ENCODE data around the gene SV2A. TPM values are rescaled to one million over a fixed set of nuclear protein-coding genes. Genes with fewer than 3 reads are reported as not detected.
"Not testable (repeated sequence)": the region's sequence is repeated elsewhere in the genome, so short reads cannot be mapped to it uniquely, and the experiment has no call there.

SV2A gene
- total RNA-seq, 1 donor from 2014 or later: 73.0 TPM

GRCh38 chr1:149888247-149888998 lies 29.2 kb downstream of the SV2A start:
- no peak for FAIRE-seq
- DNase-seq (ENCODE audit: low spot score in 2 of 2): peak in 1 of 2 donors; percentile 57

DNA sequence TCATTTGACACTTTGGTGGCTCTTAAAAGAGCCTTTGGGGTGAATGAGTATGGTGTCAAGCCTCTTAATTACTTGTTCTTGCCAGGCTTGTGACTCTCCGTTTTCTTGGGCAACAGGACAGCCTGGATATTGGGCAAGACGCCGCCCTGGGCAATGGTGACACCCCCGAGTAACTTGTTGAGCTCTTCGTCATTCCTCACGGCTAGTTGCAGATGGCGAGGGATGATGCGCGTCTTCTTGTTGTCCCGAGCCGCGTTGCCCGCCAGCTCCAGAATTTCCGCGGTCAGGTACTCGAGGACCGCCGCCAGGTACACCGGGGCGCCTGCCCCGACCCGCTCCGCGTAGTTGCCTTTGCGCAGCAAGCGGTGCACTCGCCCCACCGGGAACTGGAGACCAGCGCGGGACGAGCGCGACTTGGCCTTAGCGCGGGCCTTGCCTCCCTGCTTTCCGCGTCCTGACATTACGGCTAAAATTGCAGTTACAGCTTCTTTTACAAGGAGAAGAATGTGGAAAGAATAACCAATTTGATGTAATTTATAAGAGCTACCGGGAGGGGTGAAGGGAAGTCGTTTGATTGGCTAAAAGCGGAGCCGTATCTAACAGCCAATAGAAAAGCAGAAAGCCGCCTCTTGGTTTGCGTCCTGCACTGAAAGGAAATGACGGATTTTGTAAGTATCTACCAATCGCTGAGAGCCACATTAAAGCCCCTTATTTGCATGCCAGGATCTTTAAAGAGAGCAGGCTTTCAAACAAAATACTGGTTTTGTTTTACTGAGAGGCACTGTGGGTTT lies 30.0 kb downstream of the SV2A start:
- FAIRE-seq (peak; percentile 92), DNase-seq (ENCODE audit: low spot score in 2 of 2) (peak; percentile 74 to 77)

DNA sequence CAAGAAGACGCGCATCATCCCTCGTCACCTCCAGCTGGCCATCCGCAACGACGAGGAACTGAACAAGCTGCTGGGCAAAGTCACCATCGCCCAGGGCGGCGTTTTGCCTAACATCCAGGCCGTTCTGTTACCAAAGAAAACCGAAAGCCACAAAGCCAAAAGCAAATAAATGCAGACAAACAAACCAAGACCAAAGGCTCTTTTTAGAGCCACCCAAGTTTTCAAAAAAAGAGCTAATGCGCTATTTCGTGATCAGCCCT lies 30.5 kb downstream of the SV2A start:
- not testable (repeated sequence) for DNase-seq (ENCODE audit: low spot score in 2 of 2); FAIRE-seq

DNA sequence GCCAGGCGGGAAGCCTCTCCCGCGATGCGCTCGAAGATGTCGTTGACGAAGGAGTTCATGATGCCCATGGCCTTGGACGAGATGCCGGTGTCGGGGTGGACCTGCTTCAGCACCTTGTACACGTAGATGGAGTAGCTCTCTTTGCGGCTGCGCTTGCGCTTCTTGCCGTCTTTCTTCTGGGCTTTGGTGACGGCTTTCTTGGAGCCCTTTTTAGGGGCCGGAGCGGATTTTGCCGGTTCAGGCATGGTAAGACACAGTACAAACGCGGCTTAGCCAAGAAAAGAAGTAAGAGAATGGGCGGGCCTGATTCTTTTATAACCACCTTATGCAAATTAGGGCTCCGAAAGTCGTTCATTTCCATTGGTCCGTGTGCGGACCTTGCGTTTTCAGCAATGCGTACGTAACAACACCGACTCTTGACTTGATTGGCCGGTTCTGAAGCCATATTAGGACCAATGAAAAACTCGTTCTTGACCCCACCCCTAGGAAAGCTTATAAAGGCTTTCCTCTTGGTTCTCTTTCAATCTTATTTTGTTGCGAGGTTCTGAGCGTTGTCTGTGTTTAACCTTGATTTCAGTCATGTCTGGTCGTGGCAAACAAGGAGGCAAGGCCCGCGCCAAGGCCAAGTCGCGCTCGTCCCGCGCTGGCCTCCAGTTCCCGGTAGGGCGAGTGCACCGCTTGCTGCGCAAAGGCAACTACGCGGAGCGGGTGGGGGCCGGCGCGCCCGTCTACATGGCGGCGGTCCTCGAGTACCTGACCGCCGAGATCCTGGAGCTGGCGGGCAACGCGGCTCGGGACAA lies 31.0 kb downstream of the SV2A start:
- DNase-seq (ENCODE audit: low spot score in 2 of 2): peak; percentile 84 to 86
- FAIRE-seq: peak; percentile 98

DNA sequence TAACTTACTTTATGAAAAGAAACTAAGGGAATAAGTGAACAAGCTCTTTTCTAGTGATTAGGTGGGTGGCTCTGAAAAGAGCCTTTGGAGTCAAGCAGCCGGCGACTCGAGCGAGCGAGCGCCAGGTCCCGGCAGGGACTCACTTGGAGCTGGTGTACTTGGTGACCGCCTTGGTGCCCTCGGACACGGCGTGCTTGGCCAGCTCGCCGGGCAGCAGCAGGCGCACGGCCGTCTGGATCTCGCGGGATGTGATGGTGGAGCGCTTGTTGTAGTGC lies 31.6 kb downstream of the SV2A start:
- FAIRE-seq; DNase-seq (ENCODE audit: low spot score in 2 of 2): not testable (repeated sequence)

GRCh38 chr1:149885339-149886120 lies 32.1 kb downstream of the SV2A start:
- FAIRE-seq (no peak), DNase-seq (ENCODE audit: low spot score in 2 of 2) (peak; percentile 50 to 51)

- no peak for FAIRE-seq
- no peak for DNase-seq (ENCODE audit: low spot score in 2 of 2)
These were observed 33.0 kb downstream of the SV2A start for GRCh38 chr1:149884433-149885338.

DNA sequence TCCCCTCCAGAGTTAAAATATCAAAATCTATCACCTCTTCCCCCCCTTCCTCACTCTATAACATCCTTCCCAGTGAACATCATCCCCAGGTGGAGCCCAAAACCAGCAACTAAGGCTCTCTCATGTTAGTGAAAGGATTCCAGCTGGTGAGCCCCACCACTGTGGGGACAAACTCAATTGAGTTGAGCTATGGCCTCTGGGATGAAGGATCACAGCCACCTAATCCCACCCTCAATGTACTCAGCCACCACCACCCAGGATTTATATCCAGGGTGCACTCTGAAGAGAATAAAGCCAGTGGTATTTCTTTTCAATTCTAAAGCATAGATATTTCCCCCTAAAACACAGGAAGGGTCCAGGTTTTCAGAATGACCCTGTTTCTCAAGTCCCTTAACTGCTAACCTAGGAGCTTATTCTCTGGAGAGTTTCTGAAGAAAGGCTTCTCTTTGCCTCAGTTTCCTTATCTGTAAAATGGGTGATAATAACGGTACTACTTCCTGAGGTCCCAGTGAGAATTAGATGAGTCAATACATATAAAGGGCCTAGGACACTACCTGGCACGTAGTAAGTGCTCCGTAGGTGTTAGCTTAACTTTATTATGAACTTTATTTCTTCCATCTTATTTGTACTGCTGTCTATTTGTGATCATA lies 33.9 kb downstream of the SV2A start:
- FAIRE-seq: no peak
- no peak for DNase-seq (ENCODE audit: low spot score in 2 of 2)

DNA sequence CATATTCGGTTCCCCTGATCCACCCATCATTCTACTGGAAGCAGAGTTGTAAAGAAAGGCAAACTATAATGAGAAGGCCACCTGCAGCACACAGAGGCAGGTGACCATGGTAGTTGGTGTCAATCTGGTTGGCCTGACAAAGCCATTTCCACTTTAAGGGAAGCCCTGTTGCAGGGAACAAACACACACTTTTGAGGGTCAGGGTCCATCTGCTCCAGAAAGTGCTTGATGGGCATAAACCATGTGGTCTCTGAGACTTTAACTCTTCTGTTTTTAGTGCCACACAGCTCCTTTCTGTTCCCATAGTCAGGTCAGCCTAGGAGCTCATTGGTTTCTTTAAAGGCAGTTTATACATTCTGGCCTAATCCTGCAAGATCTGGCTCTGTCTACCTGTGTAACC lies 35.8 kb downstream of the SV2A start:
- no peak for FAIRE-seq
- no peak for DNase-seq (ENCODE audit: low spot score in 2 of 2)

DNA sequence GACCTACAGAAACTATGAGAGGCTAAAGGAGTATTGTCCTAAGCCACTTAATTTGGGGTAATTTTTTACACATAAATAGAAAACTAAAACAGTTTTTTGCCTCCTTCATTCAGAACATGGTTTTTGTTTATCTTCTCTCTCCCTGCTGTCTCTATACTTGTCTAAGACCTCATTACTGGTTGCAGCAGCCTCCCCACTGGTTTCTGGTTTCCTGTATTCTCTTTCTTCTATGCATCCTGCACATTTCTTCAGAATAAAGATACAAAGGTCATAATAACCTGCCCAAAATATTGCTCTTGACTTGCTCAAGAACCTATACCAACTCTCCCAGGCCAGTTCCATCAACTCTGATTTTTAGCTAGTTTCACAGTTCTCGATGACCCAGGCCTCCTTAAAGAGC lies 38.1 kb downstream of the SV2A start:
- no peak for DNase-seq (ENCODE audit: low spot score in 2 of 2)
- FAIRE-seq: no peak

- DNase-seq (ENCODE audit: low spot score in 2 of 2): no peak
- FAIRE-seq: no peak
These were observed 40.3 kb downstream of the SV2A start for GRCh38 chr1:149877211-149877946.

DNA sequence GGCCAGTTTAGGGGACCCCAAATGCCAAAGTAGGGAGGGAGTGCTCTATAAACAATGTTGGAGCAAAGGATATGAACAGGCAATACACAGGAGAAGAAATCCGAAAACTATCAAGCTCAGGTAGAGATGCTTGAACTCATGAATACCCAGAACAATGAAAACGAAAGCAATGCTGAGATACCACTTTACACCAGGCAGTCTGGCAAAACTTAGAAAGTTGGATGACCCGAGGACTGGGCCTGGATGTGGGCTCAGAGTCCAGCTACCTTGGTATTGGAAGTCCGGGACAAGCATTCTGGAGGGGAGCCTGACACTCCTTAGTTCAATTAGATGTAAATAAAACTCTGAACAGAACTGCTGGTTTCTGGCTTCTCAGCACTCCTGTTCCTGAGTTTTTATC lies 44.6 kb downstream of the SV2A start:
- DNase-seq (ENCODE audit: low spot score in 2 of 2); FAIRE-seq: not testable (repeated sequence)

GRCh38 chr1:149866887-149867286 lies 50.8 kb downstream of the SV2A start:
- not testable (repeated sequence) for FAIRE-seq; DNase-seq (ENCODE audit: low spot score in 2 of 2)

DNA sequence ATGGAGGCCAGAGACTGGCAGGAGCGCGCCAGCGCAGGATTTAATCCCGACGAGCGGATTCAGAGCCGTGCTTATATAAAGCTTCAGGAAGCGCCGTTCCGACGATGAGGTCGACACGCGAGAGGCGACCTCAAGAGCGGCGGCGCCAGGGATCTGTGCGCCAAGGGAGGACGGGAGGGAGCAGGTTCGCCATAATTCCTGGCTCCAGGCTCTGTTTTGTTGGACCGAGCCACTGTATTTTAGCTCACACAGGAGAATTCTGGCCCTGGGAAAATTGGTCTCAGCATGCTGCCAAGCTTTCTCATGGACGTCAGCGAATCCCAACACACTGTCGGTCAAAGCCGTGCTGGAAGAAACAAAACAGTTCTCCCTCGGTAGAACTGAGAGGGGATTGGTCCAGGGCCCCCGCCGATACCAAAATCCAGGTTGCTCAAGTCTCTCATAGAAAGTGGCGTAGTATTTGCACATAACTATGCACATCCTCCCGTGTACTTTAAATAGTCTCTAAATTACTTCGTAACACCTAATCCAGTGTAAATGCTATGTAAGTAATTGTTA lies 56.1 kb downstream of the SV2A start:
- FAIRE-seq; DNase-seq (ENCODE audit: low spot score in 2 of 2): not testable (repeated sequence)

- not testable (repeated sequence) for DNase-seq (ENCODE audit: low spot score in 2 of 2); FAIRE-seq
These were observed 56.8 kb downstream of the SV2A start for GRCh38 chr1:149860684-149861496.

GRCh38 chr1:149860271-149860670 lies 57.4 kb downstream of the SV2A start:
- not testable (repeated sequence) for FAIRE-seq; DNase-seq (ENCODE audit: low spot score in 2 of 2)

Data from frontal cortex (tissue), 4 donors.